Stomach (tissue), 9 donors: ENCODE data around the gene PDE6A. TPM values are rescaled to one million over a fixed set of nuclear protein-coding genes. Genes with fewer than 3 reads are reported as not detected.

Experiments
- DNase-seq, 2 donors: peaks; one replicate each; pipeline versions ENCODE4 v3.0.0 to v3.0.0-alpha.2; 2013 to 2019
- H3K27ac ChIP-seq, 5 donors: fragments of 200-600 bp in 4 of 5; sonication (generic) in 4 of 5; one replicate each; pipeline ENCODE4 v1.5.1; 2013 to 2019; ENCODE audit warnings: mild to moderate bottlenecking in 1 of 5, moderate library complexity in 1 of 5
- H3K27me3 ChIP-seq, 3 donors: fragments of 200-600 bp; sonication (generic); one replicate each; pipeline ENCODE4 v1.5.1; 2017 to 2019; ENCODE audit warnings: mixed run types in 1 of 3
- H3K36me3 ChIP-seq, 4 donors: fragments of 200-600 bp; sonication (generic); 1 replicate in 3 of 4; 2 replicates in 1 of 4; pipeline ENCODE4 v1.5.1; 2016 to 2019
- H3K4me1 ChIP-seq, 4 donors: fragments of 200-600 bp; sonication (generic); one replicate each; pipeline ENCODE4 v1.5.1; 2016 to 2019
- H3K4me3 ChIP-seq, 4 donors: fragments of 200-600 bp; sonication (generic) in 3 of 4; one replicate each; pipeline ENCODE4 v1.5.1; 2016 to 2019; ENCODE audit warnings: mild to moderate bottlenecking in 1 of 4
- H3K9me3 ChIP-seq, 4 donors: fragments of 200-600 bp; sonication (generic); one replicate each; pipeline ENCODE4 v1.5.1; 2016 to 2019
- EP300 ChIP-seq: sonication (generic); formaldehyde crosslinking; IDR thresholded peaks from one replicate; pipeline ENCODE4 v1.6.1; 2017; ENCODE audit warnings: antibody characterized with exemption
- POLR2A ChIP-seq, 4 donors: fragments of 450-650 bp; IDR thresholded peaks; one replicate each; pipeline ENCODE4 v1.6.1; 2016; ENCODE audit warnings: antibody characterized with exemption in 4 of 4, control low read depth in 2 of 4, mild to moderate bottlenecking in 1 of 4, moderate library complexity in 1 of 4
- POLR2AphosphoS5 ChIP-seq, 3 donors: sonication (generic); formaldehyde crosslinking; IDR thresholded peaks; one replicate each; pipeline ENCODE4 v1.6.1; 2016; ENCODE audit warnings: antibody characterized with exemption in 3 of 3
- WGBS, 5 donors: extraction: QIAGEN DNeasy Blood & Tissue Kit in 3 of 5; methylation state at CpG; one replicate each; pipeline versions ENCODE4 v1.1.5 to v1.1.7; 2013 to 2018; 5-methylcytosine and 5-hydroxymethylcytosine counted together
- intact Hi-C: fragments of 100-400 bp; cut with DNase I; formaldehyde crosslinking; loops from one replicate; pipeline ENCODE4 v1.15.1; 2023; ENCODE audit warnings: low total_unique reads
- polyA plus RNA-seq, 3 donors: library from polyadenylated mRNA; stranded (reverse); fragments of 200-250 nt; gene quantifications; one replicate each; pipeline ENCODE4 v1.2.3, GENCODE V29; 2013
- total RNA-seq, 5 donors: library from RNA; depleted of rRNA; stranded (reverse); fragments of >200 nt; gene quantifications; one replicate each; pipeline versions ENCODE4 v1.1.0 to v1.2.3, GENCODE V29; 2014 to 2016
- TF ChIP-seq, protein P1 (sequence below), 7 experiments: fragments of 450-650 bp in 4 of 7; fragments of 200-600 bp in 3 of 7; sonication (generic) in 3 of 7; IDR thresholded peaks; one replicate each; pipeline ENCODE4 v1.5.1; 2016 to 2019; ENCODE audit warnings: antibody characterized with exemption in 7 of 7, control low read depth in 2 of 7, mild to moderate bottlenecking in 1 of 7
- donor health status: healthy with polysubstance abuse.
- donor health status: Bipolar disorder and iron deficiency.
- donor health status: healthy.

PDE6A gene
- total and polyA plus RNA-seq, 8 donors: under 0.01 to 0.80 TPM; not detected in 6

DNA sequence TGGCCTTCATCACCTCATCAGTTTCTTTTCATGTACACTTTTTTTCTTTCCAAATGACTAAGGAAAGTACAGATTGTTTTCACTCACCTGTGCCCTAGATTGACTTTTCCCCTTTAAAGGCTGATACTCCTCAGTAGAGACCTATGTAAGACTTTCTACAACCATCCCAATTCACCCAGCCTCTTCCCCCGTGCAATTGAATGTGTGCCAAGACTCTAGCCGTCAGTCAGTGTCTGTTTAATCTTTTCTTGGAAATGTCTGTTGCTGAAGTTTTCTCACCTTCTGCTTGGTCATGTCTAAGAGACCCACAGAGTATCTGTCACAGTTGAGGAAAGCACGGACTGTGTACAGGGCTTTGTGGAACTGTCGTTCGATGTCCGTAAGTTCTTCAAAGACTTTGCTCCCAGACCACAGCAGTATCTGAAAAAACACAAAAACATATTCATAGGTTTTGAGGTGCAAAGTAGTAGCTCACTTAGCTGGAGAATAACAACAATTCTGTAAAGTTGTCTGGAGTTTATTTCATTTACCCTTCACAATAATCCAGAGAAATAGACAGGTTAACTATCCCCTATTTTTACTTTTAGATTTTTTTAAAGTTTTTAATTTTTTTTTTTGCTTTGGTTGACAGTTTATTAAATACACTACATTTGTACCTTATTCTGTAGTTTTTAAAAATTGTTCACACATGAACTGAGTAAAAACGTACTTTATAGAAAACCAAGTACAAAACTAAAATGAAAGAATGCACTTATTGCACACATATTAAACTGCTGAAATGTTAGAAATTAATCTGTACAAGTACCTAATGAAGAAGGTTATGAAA is 13.6 kb downstream of the PDE6A start:
- no peak for DNase-seq
- H3K27ac ChIP-seq: no peak overlapping the region
- H3K4me3 ChIP-seq: no peak overlapping the region
- H3K27me3 ChIP-seq: peaks cover 0 to 14% (median 0%) of the 10 kb centered on the region in 3 donors
- no peaks in the 10 kb centered on the region for H3K9me3 ChIP-seq
- no peaks in the 10 kb centered on the region for H3K36me3 ChIP-seq
- TF ChIP-seq, protein P1, sequence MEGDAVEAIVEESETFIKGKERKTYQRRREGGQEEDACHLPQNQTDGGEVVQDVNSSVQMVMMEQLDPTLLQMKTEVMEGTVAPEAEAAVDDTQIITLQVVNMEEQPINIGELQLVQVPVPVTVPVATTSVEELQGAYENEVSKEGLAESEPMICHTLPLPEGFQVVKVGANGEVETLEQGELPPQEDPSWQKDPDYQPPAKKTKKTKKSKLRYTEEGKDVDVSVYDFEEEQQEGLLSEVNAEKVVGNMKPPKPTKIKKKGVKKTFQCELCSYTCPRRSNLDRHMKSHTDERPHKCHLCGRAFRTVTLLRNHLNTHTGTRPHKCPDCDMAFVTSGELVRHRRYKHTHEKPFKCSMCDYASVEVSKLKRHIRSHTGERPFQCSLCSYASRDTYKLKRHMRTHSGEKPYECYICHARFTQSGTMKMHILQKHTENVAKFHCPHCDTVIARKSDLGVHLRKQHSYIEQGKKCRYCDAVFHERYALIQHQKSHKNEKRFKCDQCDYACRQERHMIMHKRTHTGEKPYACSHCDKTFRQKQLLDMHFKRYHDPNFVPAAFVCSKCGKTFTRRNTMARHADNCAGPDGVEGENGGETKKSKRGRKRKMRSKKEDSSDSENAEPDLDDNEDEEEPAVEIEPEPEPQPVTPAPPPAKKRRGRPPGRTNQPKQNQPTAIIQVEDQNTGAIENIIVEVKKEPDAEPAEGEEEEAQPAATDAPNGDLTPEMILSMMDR (IDR thresholded peaks at IDR 0.05): no peak
- TF ChIP-seq EP300: no peak
- peaks cover 0 to 7% (median 0%) of the 10 kb centered on the region in 4 donors for H3K4me1 ChIP-seq
- WGBS, 5 donors: 69 to 71% (median 69%) methylated on average over 7 of the region's 7 CpGs
- intact Hi-C loops: no loop called here

DNA sequence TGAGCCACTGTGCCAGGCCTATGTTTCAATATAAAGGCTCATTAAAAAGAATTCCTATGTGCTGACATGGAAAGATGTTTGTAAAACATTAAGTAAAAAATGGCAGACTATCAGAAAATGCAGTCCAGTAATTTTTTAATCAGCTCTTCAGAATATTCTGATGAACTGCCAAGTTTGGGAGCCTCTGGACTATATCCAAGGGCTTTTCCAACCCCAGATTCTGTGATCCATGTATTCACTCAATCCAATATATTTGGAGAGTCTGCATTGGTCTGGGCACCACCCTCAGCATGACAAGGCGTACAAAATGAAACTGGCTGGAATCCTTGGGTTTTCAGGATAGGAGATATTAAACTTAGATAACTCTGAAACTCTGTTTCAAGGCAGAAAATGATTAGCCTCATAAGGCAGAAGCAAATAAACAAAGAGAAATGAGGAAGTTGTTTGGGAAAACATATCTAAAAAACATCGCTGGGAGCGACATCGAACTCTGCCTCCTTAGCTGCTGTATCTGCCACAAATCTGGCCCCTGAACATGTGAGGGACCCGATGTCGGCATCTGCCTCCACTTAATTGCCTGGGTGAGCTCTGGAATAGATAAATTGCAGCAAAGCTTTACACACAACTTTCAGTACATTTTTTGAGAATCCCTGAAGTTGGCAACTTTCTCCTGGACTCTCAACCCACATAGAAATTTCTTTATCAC is 14.4 kb downstream of the PDE6A start:
- peaks cover 0 to 14% (median 0%) of the 10 kb centered on the region in 3 donors for H3K27me3 ChIP-seq
- no peak overlapping the region for H3K4me3 ChIP-seq
- TF ChIP-seq EP300 (no peak), POLR2AphosphoS5 (IDR thresholded peaks at IDR 0.05) (no peak), POLR2A (IDR thresholded peaks at IDR 0.05) (no peak)
- TF ChIP-seq, protein P1 (IDR thresholded peaks at IDR 0.05): no peak
- DNase-seq: peak in 1 of 2 donors; percentile 39
- intact Hi-C loops: no loop called here
- H3K36me3 ChIP-seq: no peaks in the 10 kb centered on the region
- 54 to 67% (median 61%) methylated on average over 6 of the region's 6 CpGs for WGBS, 5 donors
- H3K27ac ChIP-seq: no peak overlapping the region
- peaks cover 0 to 7% (median 0%) of the 10 kb centered on the region in 4 donors for H3K4me1 ChIP-seq
- no peaks in the 10 kb centered on the region for H3K9me3 ChIP-seq

DNA sequence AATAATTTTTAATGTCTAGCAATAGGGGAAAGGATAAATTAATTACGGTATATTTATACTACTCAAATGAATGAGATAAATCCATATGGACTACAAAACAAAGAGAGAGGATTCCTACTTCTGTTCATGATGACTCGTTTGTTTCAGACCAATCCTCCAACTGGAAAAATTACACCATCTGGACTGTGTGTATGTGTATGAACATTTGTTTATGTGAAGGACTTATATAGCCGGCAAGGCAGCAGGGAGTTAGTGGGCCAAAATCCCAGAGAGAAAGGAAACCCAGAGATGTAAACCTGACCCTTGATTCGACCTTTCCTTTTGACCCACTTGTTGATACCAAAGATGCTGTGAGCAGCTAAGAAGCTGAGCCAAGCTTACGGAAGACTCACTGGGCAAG is 20.1 kb downstream of the PDE6A start:
- intact Hi-C loops: no loop called here

DNA sequence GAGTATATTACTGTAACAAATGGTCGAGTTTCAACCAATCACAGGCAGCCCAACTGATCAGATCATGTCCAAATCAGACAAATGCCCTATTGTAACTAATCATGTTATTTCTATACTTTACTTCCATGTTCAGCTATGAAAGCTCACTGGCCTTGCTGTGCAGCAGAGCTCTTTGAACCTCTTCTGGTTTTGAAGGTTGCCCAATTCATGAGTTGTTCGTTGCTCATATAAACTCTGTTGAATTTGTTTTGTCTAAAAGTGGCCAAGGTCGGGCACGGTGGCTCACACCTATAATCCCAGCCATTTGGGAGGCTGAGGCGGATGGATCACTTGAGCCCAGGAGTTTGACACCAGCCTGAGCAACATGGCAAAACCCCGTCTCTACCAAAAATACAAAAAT is 21.6 kb downstream of the PDE6A start:
- H3K27ac ChIP-seq: no peak overlapping the region
- no peaks in the 10 kb centered on the region for H3K4me1 ChIP-seq
- no peaks in the 10 kb centered on the region for H3K27me3 ChIP-seq
- TF ChIP-seq, protein P1 (IDR thresholded peaks at IDR 0.05): no peak
- no peak for TF ChIP-seq POLR2A (IDR thresholded peaks at IDR 0.05)
- no peak for TF ChIP-seq POLR2AphosphoS5 (IDR thresholded peaks at IDR 0.05)
- no peak for TF ChIP-seq EP300
- no peak overlapping the region for H3K4me3 ChIP-seq
- no peaks in the 10 kb centered on the region for H3K36me3 ChIP-seq
- intact Hi-C loops: no loop called here
- no peaks in the 10 kb centered on the region for H3K9me3 ChIP-seq
- DNase-seq: no peak
- 78 to 89% (median 84%) methylated on average over 6 of the region's 6 CpGs for WGBS, 5 donors

More for the DNA sequence above, 20.1 kb downstream of the PDE6A start:
- H3K4me3 ChIP-seq: no peak overlapping the region
- no peaks in the 10 kb centered on the region for H3K4me1 ChIP-seq
- WGBS, 5 donors: 72 to 85% (median 84%) methylated on average over 5 of the region's 5 CpGs
- no peaks in the 10 kb centered on the region for H3K9me3 ChIP-seq
- TF ChIP-seq, protein P1 (IDR thresholded peaks at IDR 0.05): no peak
- TF ChIP-seq POLR2A (IDR thresholded peaks at IDR 0.05) (no peak), POLR2AphosphoS5 (IDR thresholded peaks at IDR 0.05) (no peak), EP300 (no peak)
- H3K27me3 ChIP-seq: no peaks in the 10 kb centered on the region
- DNase-seq: peak in 1 of 2 donors; percentile 40
- H3K36me3 ChIP-seq: no peaks in the 10 kb centered on the region
- H3K27ac ChIP-seq: no peak overlapping the region
